Naive B cell (primary cell): ENCODE data around the gene TMEM9. TPM values are rescaled to one million over a fixed set of nuclear protein-coding genes. Genes with fewer than 3 reads are reported as not detected.

Experiments
- ATAC-seq, 2 donors: fragments of 150-1000 bp; cut with Tn5 transposase; 2 replicates each; pipeline ENCODE4 v1.10.0; 2021; ENCODE audit warnings: low read depth in 2 of 2, mild to moderate bottlenecking in 2 of 2, moderate library complexity in 2 of 2
- DNase-seq: peaks from one replicate; pipeline ENCODE4 v3.0.0; 2022
- H3K27ac Mint-ChIP-seq, 6 donors: one replicate each; pipeline ENCODE4 v1.8.0; 2020 to 2022; ENCODE audit warnings: mild to moderate bottlenecking in 6 of 6, mixed read lengths in 6 of 6, moderate library complexity in 5 of 6, inconsistent platforms in 2 of 6
- H3K27me3 Mint-ChIP-seq, 3 donors: one replicate each; pipeline ENCODE4 v1.8.0; 2021 to 2022; ENCODE audit warnings: mixed read lengths in 3 of 3, mild to moderate bottlenecking in 1 of 3
- H3K36me3 Mint-ChIP-seq, 2 donors: one replicate each; pipeline ENCODE4 v1.8.0; 2020 to 2022; ENCODE audit warnings: mixed read lengths in 2 of 2, inconsistent platforms in 1 of 2, mild to moderate bottlenecking in 1 of 2
- H3K4me1 Mint-ChIP-seq, 3 donors: one replicate each; pipeline ENCODE4 v1.8.0; 2020 to 2022; ENCODE audit warnings: mixed read lengths in 3 of 3, inconsistent platforms in 1 of 3, mild to moderate bottlenecking in 1 of 3, moderate library complexity in 1 of 3
- H3K4me3 Mint-ChIP-seq, 8 donors: one replicate each; pipeline ENCODE4 v1.8.0; 2020 to 2022; ENCODE audit warnings: mild to moderate bottlenecking in 8 of 8, mixed read lengths in 8 of 8, moderate library complexity in 8 of 8, inconsistent platforms in 2 of 8
- H3K9me3 Mint-ChIP-seq, 7 donors: one replicate each; pipeline ENCODE4 v1.8.0; 2020 to 2022; ENCODE audit warnings: mixed read lengths in 7 of 7, mild to moderate bottlenecking in 5 of 7, inconsistent platforms in 2 of 7, moderate library complexity in 1 of 7
- polyA plus RNA-seq, 6 donors: library from polyadenylated mRNA; unstranded; fragments of 300-500 nt; fragmentation: Illumina TruSeq; gene quantifications; one replicate each; pipeline ENCODE4 v1.2.3, GENCODE V29; 2021; ENCODE audit warnings: low read depth in 6 of 6

Gene TMEM9
- polyA plus RNA-seq, 6 donors from 2014 or later, result 24.6 to 43.5 (median 31.4) TPM

DNA sequence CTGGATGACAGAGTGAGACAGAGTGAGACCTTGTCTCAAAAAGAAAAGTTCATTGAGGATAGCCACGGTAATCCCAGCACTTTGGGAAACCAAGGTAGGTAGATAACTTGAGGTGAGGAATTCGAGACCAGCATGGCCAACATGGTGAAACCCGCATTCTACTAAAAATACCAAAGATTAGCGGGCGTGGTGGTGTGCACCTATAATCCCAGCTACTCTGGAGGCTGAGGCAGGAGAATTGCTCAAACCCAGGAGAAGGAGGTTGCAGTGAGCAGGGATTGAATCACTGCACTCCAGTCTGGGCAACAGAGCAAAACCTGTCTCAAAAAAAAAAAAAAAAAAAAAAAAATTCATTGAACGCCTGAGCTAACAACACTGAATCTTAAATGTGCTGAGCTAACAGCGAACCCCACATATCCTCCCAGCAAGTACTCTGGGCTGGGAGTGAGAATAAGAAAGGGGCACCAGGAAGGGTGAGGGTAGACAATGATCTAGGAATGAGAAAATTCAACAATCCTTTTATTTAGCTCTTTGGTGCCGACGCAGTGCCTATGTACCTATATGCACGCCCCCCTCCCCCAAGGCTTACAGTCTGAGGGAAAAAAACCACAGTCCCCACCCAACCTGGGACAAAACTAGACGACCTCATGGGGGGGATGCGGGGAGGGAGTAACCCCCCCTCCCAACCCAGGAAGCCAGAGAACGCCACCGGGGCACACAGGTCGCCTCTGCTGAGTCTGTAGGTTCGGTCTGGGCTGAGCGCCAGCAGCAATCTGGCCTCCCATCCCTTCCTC, 40.6 kb downstream of the TMEM9 start:
- DNase-seq (no peak), ATAC-seq (no peak)
- Mint-ChIP-seq H3K4me1 (peaks cover 0 to 13% (median 8%) of the 10 kb centered on the region in 3 donors), H3K36me3 (no peaks in the 10 kb centered on the region), H3K27me3 (peaks cover 25 to 46% (median 33%) of the 10 kb centered on the region in 3 donors), H3K4me3 (peak overlapping the region; percentile 81 to 94 (median 87)), H3K27ac (peak overlapping the region in 2 of 6 donors; percentile 79 to 80), H3K9me3 (no peaks in the 10 kb centered on the region)

DNA sequence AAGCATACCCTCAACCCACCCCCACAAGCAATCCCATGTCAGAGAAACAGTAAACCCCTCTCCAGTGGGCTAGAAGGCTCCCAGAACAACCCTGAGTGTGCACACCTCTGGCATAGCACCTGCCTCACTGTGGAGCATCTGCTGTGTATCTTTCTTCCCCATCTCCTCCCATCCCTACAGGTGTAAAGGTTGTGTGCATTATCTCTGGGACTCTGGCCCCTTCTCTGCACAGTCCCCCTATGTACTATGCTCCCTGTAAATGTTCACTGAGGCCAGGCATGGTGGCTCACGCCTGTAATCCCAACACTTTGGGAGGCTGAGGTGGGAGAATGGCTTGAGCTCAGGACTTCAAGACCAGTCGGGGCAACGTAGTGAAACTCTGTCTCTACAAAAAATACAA, 41.3 kb downstream of the TMEM9 start:
- Mint-ChIP-seq H3K27me3 (peaks cover 25 to 46% (median 33%) of the 10 kb centered on the region in 3 donors), H3K4me3 (peak overlapping the region; percentile 25 to 74 (median 60)), H3K4me1 (peaks cover 0 to 13% (median 8%) of the 10 kb centered on the region in 3 donors), H3K36me3 (no peaks in the 10 kb centered on the region), H3K9me3 (no peaks in the 10 kb centered on the region), H3K27ac (no peak overlapping the region)
- no peak for DNase-seq
- ATAC-seq, result no peak

DNA sequence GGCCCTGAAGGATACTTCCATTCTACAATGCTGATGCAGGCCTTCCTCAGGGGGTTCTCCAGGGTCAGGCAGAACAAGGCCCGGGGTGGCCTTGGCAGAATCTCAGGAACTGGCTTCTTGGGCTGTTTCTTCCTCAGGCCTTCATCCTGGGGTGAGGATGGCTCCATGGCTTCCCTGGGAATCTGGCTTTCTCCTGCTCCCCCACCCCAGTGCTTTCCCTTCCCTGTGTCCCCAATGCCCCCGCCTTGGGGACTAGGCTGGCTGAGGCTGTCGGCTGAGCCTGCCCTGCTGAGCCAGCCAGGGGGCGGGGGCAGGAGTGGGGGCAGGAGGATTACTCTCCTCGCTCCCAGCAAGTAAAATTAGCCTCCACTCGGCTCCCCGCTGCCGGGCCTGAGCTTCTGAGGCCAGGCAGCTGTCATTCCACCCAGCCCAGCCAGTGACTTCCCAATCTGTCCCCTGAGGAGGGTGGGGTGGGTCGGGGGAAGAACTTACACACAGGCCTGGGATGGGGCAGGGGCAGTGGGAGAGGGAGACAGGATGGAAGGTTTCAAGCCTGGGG, 42.0 kb downstream of the TMEM9 start, which contains the start of gene CACNA1S:
Gene CACNA1S, minus strand, starts transcription at position 254 of the 559 bp plus-strand sequence. Its CDS starts 87 bp downstream, at position 167.
- H3K4me3 Mint-ChIP-seq, result peak within 1 kb of the TSS; percentile 25 to 74 (median 60)
- no peaks in the 10 kb centered on the region for H3K36me3 Mint-ChIP-seq
- H3K9me3 Mint-ChIP-seq, result no peaks in the 10 kb centered on the region
- ATAC-seq (no peak), DNase-seq (no peak)
- peak within 1 kb of the TSS in 1 of 6 donors; percentile 79 for H3K27ac Mint-ChIP-seq
- peaks cover 25 to 46% (median 33%) of the 10 kb centered on the region in 3 donors for H3K27me3 Mint-ChIP-seq
- peaks cover 0 to 13% (median 8%) of the 10 kb centered on the region in 3 donors for H3K4me1 Mint-ChIP-seq

DNA sequence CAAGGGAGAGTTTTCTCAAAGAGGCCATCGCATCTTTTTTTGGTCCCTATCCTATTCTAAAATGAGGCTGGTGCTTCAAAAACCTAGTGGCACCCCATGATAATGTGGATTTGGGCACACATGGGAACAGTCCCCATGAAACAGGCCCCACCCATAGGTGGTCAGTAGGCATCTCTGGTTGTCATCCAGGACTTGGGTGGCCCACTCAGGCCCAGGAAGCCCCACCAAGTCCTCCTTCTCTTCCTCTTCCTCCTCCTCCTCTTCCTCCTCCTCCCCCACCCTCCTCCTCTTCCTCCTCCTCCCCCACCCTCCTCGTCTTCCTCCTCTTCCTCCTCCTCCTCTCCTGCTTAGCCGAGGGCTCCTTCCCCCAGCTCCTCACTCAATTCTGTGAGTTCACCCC, 42.6 kb downstream of the TMEM9 start:
- H3K4me3 Mint-ChIP-seq, result no peak overlapping the region
- DNase-seq, result no peak
- H3K27ac Mint-ChIP-seq, result no peak overlapping the region
- peaks cover 22 to 42% (median 33%) of the 10 kb centered on the region in 3 donors for H3K27me3 Mint-ChIP-seq
- ATAC-seq, result no peak
- no peaks in the 10 kb centered on the region for H3K9me3 Mint-ChIP-seq
- peaks cover 0 to 13% (median 8%) of the 10 kb centered on the region in 3 donors for H3K4me1 Mint-ChIP-seq
- no peaks in the 10 kb centered on the region for H3K36me3 Mint-ChIP-seq

DNA sequence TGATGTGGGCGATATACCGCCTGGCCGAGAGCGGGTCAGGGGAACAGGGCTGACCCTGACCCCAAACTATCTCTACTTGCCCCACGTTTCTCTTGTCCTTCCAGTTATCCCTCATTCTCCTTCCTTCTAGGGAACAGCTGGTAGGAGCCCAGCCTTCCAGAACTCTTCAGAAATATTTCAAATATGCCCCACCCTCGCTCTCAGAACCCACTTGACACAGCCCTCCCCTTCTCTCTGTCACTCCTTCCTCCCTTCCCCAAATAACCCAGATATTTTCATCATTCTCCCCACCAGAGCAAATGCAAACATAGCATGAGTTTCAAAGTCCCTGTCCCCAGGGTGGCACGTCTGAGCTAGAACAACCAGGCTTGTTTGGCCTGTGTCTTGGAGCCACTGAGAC, 43.1 kb downstream of the TMEM9 start:
- no peaks in the 10 kb centered on the region for H3K36me3 Mint-ChIP-seq
- H3K4me3 Mint-ChIP-seq, result no peak overlapping the region
- H3K4me1 Mint-ChIP-seq, result peaks cover 0 to 13% (median 8%) of the 10 kb centered on the region in 3 donors
- no peak overlapping the region for H3K27ac Mint-ChIP-seq
- DNase-seq, result no peak
- no peaks in the 10 kb centered on the region for H3K9me3 Mint-ChIP-seq
- no peak for ATAC-seq
- peaks cover 17 to 37% (median 33%) of the 10 kb centered on the region in 3 donors for H3K27me3 Mint-ChIP-seq

DNA sequence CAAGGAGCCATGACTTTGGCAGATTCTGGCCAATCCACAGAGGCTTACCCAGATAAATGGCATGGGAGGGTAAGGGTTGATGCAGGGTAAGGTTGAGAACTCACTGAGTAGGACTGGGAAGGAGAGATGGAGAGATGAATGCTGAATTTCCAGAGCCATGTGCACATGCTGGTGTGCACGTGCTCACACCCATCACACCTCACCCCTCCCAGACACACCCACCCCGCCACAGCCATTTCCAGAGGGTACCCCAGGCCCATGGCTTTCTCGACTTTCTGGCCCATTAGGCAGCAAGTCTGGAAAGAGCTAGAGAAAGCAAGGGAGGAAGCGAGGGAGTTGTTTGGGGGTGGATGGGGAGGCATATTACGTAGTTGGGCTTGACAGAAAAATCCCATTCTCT, 43.7 kb downstream of the TMEM9 start:
- peaks cover 12 to 33% (median 32%) of the 10 kb centered on the region in 3 donors for H3K27me3 Mint-ChIP-seq
- ATAC-seq (no peak), DNase-seq (no peak)
- no peak overlapping the region for H3K4me3 Mint-ChIP-seq
- H3K36me3 Mint-ChIP-seq, result no peaks in the 10 kb centered on the region
- no peak overlapping the region for H3K27ac Mint-ChIP-seq
- H3K4me1 Mint-ChIP-seq, result peaks cover 0 to 13% (median 8%) of the 10 kb centered on the region in 3 donors
- H3K9me3 Mint-ChIP-seq, result no peaks in the 10 kb centered on the region

DNA sequence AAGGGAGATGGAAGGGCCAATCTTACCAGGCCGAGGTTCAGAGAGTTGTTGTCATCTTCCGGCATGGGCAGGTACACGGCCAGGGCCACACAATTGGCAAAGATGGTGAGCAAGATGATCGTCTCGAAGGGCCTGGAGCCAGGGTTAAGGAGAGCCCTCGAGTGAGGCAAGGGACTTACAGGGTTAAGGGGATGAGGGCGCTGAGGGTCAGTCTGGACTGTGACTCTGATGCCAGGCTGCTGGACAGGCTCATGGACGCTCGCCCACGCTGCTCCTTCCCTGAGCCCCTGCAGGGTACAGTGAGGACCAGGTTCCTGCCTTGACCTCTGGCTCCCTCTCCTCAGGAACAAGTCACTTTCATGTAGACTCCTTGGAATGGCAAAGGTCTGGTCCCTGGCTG, 44.1 kb downstream of the TMEM9 start:
- no peaks in the 10 kb centered on the region for H3K36me3 Mint-ChIP-seq
- no peak for ATAC-seq

DNA sequence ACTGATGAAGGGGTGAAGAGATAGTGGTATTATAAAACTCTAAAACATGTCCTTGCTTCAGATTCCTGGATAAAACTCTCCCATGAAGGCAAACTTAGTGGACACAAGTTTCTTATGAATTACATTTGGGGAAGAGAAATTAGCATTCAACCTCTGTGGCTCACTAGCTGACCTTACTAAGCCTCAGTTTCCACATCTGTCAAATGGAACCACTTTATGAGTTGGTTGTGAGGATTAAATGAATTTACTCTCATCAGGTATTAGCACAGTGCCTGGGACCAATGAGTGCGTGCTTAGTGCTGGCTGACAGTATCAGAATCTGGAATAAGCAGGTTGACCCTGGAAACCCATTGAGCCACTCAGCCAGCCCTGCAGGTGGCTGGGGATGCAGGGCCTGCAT, 44.6 kb downstream of the TMEM9 start:
- H3K27me3 Mint-ChIP-seq, result peaks cover 12 to 33% (median 24%) of the 10 kb centered on the region in 3 donors
- no peaks in the 10 kb centered on the region for H3K36me3 Mint-ChIP-seq
- H3K9me3 Mint-ChIP-seq, result no peaks in the 10 kb centered on the region
- no peak overlapping the region for H3K27ac Mint-ChIP-seq
- peaks cover 0 to 8% (median 8%) of the 10 kb centered on the region in 3 donors for H3K4me1 Mint-ChIP-seq
- ATAC-seq (no peak), DNase-seq (no peak)
- H3K4me3 Mint-ChIP-seq, result no peak overlapping the region

More for the DNA sequence above, 44.1 kb downstream of the TMEM9 start:
- peaks cover 12 to 33% (median 29%) of the 10 kb centered on the region in 3 donors for H3K27me3 Mint-ChIP-seq
- H3K9me3 Mint-ChIP-seq, result no peaks in the 10 kb centered on the region
- peaks cover 0 to 13% (median 8%) of the 10 kb centered on the region in 3 donors for H3K4me1 Mint-ChIP-seq
- H3K27ac Mint-ChIP-seq, result no peak overlapping the region
- H3K4me3 Mint-ChIP-seq, result no peak overlapping the region
- no peak for DNase-seq

DNA sequence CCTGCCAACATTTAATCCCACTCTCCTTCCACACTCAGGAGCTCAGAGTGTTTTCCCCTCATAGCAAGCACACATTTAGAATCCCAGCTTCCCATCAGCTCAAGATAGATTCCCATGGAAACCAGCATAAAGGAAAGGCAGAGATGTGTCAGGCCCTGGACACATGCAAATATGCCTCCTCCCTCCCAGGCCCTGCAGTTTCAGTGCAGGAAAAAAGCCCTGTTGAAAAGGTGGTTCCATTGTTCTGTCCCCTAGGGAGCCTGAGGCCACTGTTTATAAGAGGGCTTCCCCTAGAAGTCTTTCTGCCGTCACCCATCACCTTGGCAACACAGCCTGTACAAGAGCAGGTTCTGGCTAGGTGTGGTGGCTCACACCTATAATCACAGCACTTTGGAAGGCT, 45.7 kb downstream of the TMEM9 start:
- H3K27ac Mint-ChIP-seq, result peak overlapping the region in 1 of 6 donors; percentile 60
- DNase-seq (no peak), ATAC-seq (peak in 1 of 2 donors; percentile 43)
- H3K9me3 Mint-ChIP-seq, result no peaks in the 10 kb centered on the region
- H3K4me3 Mint-ChIP-seq, result no peak overlapping the region
- peaks cover 5 to 24% (median 16%) of the 10 kb centered on the region in 3 donors for H3K27me3 Mint-ChIP-seq
- H3K36me3 Mint-ChIP-seq, result no peaks in the 10 kb centered on the region
- H3K4me1 Mint-ChIP-seq, result peaks cover 0 to 4% (median 0%) of the 10 kb centered on the region in 3 donors

DNA sequence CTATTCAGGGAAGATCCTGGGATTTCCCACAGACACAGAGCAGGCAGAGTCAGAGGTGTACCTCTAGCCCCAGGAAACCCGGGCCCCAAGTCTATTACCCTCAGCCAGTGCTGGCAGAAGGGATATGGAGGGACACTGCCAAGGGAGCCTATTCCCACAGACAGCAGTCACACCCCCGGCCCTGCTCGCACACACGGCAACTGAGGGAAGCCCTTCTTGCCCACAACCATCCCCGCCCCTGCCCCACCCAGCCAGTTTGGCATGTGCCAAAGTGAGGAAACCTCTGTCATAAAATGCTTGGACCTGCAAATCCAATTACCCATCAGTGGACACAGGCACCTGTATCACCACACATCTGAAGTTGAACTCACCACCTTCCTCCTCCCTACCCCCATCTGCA, 48.6 kb downstream of the TMEM9 start:
- ATAC-seq (no peak), DNase-seq (no peak)
- no peaks in the 10 kb centered on the region for H3K27me3 Mint-ChIP-seq
- H3K27ac Mint-ChIP-seq, result no peak overlapping the region
- H3K4me3 Mint-ChIP-seq, result no peak overlapping the region
- no peaks in the 10 kb centered on the region for H3K9me3 Mint-ChIP-seq
- H3K36me3 Mint-ChIP-seq, result no peaks in the 10 kb centered on the region
- H3K4me1 Mint-ChIP-seq, result no peaks in the 10 kb centered on the region

DNA sequence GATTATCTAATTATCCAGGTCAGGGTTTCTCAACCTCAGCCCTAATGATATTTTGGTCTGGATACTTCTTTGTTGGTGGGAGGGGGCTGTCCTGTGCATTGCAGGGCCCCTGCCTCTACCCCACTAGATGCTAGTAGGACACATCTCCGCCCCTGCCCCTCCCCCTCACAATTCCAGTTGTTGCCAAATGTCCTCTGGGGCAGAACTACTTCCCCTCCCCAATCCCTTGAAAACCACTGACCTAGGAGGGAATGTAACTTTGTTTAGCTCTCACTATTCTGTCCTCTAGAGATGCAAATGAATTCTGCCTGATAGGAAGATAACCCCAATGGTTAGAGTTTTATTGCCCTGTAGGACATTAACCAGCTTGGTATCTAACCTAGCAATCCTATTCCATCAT, 50.1 kb downstream of the TMEM9 start:
- DNase-seq (no peak), ATAC-seq (no peak)
- Mint-ChIP-seq H3K27me3 (peaks cover 0 to 6% (median 5%) of the 10 kb centered on the region in 3 donors), H3K4me1 (no peaks in the 10 kb centered on the region), H3K4me3 (no peak overlapping the region), H3K27ac (no peak overlapping the region), H3K36me3 (no peaks in the 10 kb centered on the region), H3K9me3 (no peaks in the 10 kb centered on the region)

DNA sequence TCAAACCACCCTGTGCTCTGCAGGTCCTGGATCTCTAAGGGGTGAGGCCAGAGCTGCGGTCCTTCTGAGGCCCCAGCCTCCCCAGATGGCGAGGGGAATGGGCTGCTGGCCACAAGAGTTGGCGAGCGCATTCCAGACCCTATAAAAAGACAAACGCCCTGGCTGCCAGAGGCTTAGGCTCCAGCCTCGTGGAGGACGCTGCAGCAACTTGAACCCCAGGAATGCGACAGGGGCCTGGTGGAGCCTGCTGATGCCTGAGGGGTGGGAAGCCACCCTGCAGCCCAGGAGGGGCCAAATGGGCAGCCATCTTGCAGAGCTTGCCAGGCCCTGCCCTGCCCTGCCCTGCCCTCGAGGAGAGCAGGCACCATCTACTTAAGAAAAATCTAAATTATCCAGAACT, 50.6 kb downstream of the TMEM9 start:
- Mint-ChIP-seq H3K27ac (no peak overlapping the region), H3K27me3 (peaks cover 0 to 7% (median 7%) of the 10 kb centered on the region in 3 donors), H3K4me3 (no peak overlapping the region), H3K36me3 (no peaks in the 10 kb centered on the region), H3K9me3 (no peaks in the 10 kb centered on the region), H3K4me1 (no peaks in the 10 kb centered on the region)
- ATAC-seq, result no peak
- DNase-seq, result no peak

DNA sequence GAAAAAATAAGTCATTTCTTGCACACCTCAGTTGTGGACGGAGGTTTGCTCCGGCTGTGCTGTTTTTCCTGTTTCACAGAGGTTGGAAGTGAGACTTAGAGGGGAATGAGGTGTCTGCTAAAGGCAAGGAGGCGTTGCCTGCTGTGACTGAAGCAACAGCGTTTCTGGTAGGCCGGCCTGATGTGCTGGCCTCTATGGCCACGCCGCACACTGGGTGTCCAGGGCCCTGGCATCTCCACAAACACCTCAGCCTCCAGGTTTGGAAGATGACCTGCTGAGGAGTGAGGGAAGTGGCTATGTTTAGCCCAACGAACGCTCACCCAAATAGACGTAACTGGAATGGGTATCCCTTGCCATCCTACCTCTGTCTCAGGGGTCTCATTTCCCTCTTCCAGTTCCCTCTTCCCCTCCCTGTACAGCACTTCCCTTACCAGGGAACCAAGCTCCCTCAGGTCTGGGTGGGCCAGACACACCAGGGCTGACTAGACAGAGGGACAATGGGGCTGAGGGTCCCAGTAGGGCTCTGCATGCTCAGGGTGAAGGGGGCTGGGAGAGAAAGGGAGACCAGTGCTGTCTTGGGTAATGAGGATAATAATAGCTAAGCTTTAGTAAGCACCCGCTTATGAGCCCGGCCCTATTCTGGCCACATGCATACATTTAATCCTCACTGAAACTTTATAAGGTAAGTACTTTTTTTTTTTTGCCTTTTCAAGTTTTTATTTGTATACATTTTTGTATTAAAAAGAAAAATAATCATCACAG, 53.9 kb downstream of the TMEM9 start:
- Mint-ChIP-seq H3K9me3 (no peaks in the 10 kb centered on the region), H3K27ac (no peak overlapping the region)
- ATAC-seq, result no peak

More for the DNA sequence above, 53.9 kb downstream of the TMEM9 start:
- no peak for DNase-seq
- peaks cover 0 to 19% (median 7%) of the 10 kb centered on the region in 3 donors for H3K27me3 Mint-ChIP-seq
- no peaks in the 10 kb centered on the region for H3K36me3 Mint-ChIP-seq
- peaks cover 2 to 7% (median 4%) of the 10 kb centered on the region in 3 donors for H3K4me1 Mint-ChIP-seq
- no peak overlapping the region for H3K4me3 Mint-ChIP-seq
